ENCODE measurements around the gene PCDHB3.
"Not testable (repeated sequence)": the region's sequence is repeated elsewhere in the genome, so short reads cannot be mapped to it uniquely, and the experiment has no call there.

Gene PCDHB3

GRCh38 chr5:141135718-141136266, 35.5 kb downstream of the PCDHB3 start:
- DNase-seq (ENCODE audit: low read depth) = no peak

- DNase-seq (ENCODE audit: low read depth) = not testable (repeated sequence)
Observed at GRCh38 chr5:141137346-141137745, 37.1 kb downstream of the PCDHB3 start.

GRCh38 chr5:141149812-141150211, 49.5 kb downstream of the PCDHB3 start, which contains the start of gene PCDHB6:
Gene PCDHB6 (plus strand): TSS chr5:141150057. CDS start chr5:141150258, 201 bp downstream.
- DNase-seq (ENCODE audit: low read depth) = no peak

- no peak for DNase-seq (ENCODE audit: low read depth)
Observed at GRCh38 chr5:141150224-141150992, 50.1 kb downstream of the PCDHB3 start.

- no peak for DNase-seq (ENCODE audit: low read depth)
Observed at GRCh38 chr5:141150993-141151325, 50.7 kb downstream of the PCDHB3 start.

GRCh38 chr5:141151632-141152031, 51.4 kb downstream of the PCDHB3 start:
- not testable (repeated sequence) for DNase-seq (ENCODE audit: low read depth)

GRCh38 chr5:141152096-141152495, 51.8 kb downstream of the PCDHB3 start:
- DNase-seq (ENCODE audit: low read depth) = not testable (repeated sequence)
